ENCODE measurements around the gene PKD1L1.
"Not testable (repeated sequence)": the region's sequence is repeated elsewhere in the genome, so short reads cannot be mapped to it uniquely, and the experiment has no call there.

PKD1L1 gene

DNA sequence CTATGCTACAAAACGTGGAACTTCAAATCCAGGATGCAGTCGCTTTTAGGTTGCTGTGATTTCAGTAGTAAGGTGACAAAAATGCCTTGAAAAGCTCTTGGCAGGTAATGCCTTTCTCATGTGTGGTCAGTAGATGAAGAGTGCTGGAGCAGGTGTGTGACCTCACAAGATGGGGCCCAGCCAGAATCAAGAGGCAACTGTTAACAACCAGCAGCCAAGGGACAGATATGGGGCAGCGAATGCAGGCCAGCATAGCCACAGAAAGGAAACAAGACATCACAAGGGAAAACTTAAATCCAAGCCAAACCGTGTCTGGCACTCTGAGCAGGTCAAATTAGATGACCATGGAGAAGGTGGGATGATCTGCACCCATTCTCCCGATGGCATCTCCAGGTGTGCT is 18.9 kb upstream of the PKD1L1 start:
- FAIRE-seq (no peak), DNase-seq (ENCODE audit: insufficient read length, low spot score) (no peak)

DNA sequence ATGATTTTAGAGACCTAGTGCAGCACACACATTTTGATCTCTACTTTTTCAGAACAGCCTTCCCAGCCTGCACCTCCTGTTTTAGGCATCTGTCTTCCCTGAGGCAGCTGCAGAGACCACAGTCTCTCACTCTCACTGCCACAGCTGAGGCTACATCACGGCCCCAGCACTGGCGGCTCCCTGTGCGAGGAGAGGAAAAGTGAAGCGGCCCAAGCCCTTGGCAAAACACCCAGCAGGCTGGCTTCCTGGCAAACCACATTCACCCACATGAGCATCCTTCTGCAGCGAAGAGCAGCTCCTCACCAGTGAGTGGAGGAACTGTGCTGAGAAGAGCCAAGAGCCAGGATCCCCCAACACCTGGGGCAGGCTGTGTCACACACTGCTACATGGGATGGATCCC is 17.2 kb upstream of the PKD1L1 start:
- no peak for FAIRE-seq

GRCh38 chr7:47962262-47962661 is 14.0 kb upstream of the PKD1L1 start:
- FAIRE-seq (no peak), DNase-seq (ENCODE audit: insufficient read length, low spot score) (no peak)

More for the DNA sequence above, 17.2 kb upstream of the PKD1L1 start:
- DNase-seq (ENCODE audit: insufficient read length, low spot score), result no peak

DNA sequence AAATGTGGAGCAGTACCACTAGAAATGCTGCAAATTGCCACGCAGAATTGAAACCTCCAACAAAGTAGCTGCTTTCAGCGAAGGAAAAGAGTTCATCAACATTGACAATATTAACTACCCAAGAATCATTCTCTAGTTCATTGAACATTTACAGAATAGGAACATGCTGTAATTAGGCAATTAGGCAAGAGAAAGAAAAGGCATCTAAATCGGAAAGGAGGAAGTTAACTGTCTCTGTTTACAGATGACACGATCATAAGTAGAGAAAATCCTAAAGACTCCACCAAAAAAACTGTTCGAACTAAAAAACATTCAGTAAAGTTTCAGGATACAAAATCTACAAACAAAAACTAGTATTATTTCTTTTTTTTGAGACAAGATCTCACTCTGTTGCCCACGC is 8.9 kb upstream of the PKD1L1 start:
- FAIRE-seq, result no peak
- DNase-seq (ENCODE audit: insufficient read length, low spot score), result no peak

GRCh38 chr7:47956220-47956619 is 8.0 kb upstream of the PKD1L1 start:
- DNase-seq (ENCODE audit: insufficient read length, low spot score) (no peak), FAIRE-seq (no peak)

GRCh38 chr7:47954231-47954911 is 6.1 kb upstream of the PKD1L1 start:
- DNase-seq (ENCODE audit: insufficient read length, low spot score) (no peak), FAIRE-seq (peak; percentile 11)

DNA sequence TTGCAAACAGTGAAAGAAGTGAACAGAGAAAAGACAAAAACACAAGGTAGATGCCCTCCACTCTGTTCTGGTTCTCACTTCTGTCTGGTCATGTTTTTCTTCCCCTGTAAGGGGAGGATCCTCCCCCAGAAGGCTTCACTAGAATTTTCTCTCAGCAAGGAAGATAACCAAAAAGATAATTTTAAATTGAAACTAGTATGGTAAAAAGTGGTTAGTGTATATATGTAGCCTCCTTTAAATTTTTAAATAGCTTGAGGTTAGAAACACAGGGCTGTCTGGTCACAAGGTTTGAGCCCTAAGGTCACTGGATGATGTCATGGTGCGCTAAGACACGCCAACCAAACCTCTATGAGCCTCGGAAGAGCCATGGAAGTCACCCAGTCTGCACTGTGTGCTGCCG is 5.6 kb upstream of the PKD1L1 start:
- FAIRE-seq (no peak), DNase-seq (ENCODE audit: insufficient read length, low spot score) (no peak)

GRCh38 chr7:47952224-47952623 is 4.0 kb upstream of the PKD1L1 start:
- no peak for DNase-seq (ENCODE audit: insufficient read length, low spot score)

GRCh38 chr7:47951374-47951773 is 3.1 kb upstream of the PKD1L1 start:
- DNase-seq (ENCODE audit: insufficient read length, low spot score) (no peak), FAIRE-seq (no peak)

More at GRCh38 chr7:47952224-47952623, 4.0 kb upstream of the PKD1L1 start:
- no peak for FAIRE-seq

DNA sequence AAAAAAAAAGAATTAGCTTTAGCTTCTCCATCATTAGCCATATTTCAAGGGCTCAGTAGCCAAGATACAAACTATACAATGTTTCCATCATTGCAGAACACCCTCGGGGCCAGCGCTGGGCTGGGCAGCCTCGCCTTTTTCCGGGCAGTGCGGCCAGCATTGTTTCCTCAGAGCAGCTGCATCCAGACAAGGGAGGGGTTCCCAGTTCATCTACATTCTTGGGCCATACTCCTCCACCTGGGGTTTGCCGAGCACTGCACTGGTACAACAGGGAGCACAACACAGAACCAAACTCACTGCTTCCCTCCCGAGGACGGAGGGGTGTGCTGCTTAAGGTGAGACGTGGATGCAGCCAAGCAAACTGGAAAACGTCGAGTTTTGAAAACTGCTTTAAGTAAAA is 2.4 kb upstream of the PKD1L1 start:
- DNase-seq (ENCODE audit: insufficient read length, low spot score), result no peak

GRCh38 chr7:47949703-47950102 is 1.4 kb upstream of the PKD1L1 start:
- DNase-seq (ENCODE audit: insufficient read length, low spot score), result no peak
- FAIRE-seq, result no peak

More for the DNA sequence above, 2.4 kb upstream of the PKD1L1 start:
- FAIRE-seq, result no peak

DNA sequence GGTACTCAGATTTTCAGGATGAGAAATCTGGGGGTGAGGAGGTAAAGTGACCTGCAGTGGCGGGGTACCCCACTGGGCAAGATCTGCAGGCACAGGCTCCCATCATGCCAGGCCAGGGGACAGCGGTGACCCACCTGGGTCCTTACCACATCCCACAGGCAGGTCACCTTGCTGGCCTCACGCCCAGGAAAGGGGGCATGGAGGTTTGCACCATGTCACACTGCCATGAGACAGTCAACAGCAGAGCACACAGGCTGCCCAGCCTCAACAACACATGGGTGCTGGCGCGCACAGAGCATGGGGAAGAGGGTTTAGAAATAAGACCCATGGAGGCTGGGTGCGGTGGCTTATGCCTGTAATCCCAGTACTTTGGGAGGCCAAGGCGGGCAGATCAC is 914 bp downstream of the PKD1L1 start:
- FAIRE-seq, result no peak

GRCh38 chr7:47946581-47947354 is 1.5 kb downstream of the PKD1L1 start:
- DNase-seq (ENCODE audit: insufficient read length, low spot score) (no peak), FAIRE-seq (no peak)

More for the DNA sequence above, 914 bp downstream of the PKD1L1 start:
- no peak for DNase-seq (ENCODE audit: insufficient read length, low spot score)

- FAIRE-seq (peak; percentile 77), DNase-seq (ENCODE audit: insufficient read length, low spot score) (peak; percentile 49)
Observed at GRCh38 chr7:47945261-47946015, 2.8 kb downstream of the PKD1L1 start.

GRCh38 chr7:47944536-47945260 is 3.6 kb downstream of the PKD1L1 start:
- DNase-seq (ENCODE audit: insufficient read length, low spot score) (no peak), FAIRE-seq (no peak)

DNA sequence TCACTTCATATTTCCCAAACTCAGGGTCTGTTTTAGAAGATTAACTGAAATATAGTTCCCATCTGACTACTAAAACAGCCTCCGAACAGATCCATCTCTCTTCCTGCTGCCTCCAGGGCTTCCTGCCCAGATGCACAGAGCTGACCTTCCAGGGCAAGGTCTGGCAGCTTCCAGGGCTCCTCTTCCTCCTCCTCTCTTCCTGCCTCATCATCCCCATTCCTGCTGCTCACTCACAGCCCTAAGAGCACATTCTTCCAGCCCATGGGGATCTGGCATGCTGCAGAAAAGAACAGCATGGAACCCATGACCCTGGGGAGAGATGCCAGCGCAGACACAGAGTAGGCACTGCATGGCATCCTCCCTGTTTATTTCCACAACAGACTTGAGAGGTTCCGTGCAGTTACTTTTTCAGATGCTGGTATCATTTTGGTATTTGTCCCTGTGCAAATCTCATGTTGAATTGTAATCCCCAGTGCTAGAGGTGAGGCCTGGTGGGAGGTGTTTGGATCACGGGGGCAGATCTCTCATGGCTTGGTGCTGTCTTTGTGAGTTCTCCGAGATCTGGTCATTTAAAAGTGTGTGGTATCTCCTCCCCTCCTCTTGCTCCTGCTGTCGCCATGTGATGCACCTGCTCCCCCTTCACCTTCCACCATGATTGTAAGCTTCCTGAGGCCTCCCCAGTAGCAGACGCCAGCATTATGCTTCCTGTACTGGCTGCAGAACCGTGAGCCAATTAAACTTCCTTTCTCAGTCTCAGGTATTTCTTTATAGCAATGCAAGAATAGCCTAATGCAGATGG is 4.4 kb downstream of the PKD1L1 start:
- FAIRE-seq (no peak), DNase-seq (ENCODE audit: insufficient read length, low spot score) (no peak)

GRCh38 chr7:47942651-47943050 is 5.6 kb downstream of the PKD1L1 start:
- not testable (repeated sequence) for FAIRE-seq; DNase-seq (ENCODE audit: insufficient read length, low spot score)

DNA sequence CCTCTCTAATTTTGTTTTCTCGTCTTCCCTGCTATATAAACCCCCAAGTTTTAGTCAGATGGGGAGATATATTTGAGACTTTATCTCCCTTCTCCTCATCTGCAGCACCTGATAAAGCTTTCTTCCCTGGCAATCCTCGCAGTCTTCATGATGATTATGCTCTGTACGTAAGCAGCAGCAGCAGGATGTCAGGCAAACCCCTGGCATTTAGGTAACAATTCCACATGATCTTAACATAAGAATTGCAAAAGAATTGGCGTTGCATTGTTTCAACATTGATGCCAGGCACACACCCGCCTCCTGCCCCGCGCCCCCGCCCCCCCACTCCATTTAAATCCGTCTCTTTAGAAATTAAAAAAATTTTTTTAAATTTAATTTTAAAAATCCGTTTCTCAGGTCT is 6.1 kb downstream of the PKD1L1 start:
- FAIRE-seq (no peak), DNase-seq (ENCODE audit: insufficient read length, low spot score) (no peak)

GRCh38 chr7:47941136-47941844 is 7.0 kb downstream of the PKD1L1 start:
- DNase-seq (ENCODE audit: insufficient read length, low spot score) (no peak), FAIRE-seq (no peak)
